WTC11 (cell line): ENCODE results near the gene OR5K1. TPM values are rescaled to one million over a fixed set of nuclear protein-coding genes. Genes with fewer than 3 reads are reported as not detected.

Experiments
- ATAC-seq: fragments of 200-7000 bp; cut with Tn5 transposase; 2 replicates; pipeline ENCODE4 v1.10.0; 2021; ENCODE audit warnings: mild to moderate bottlenecking, moderate library complexity
- CTCF ChIA-PET: fragments of 300-600 bp; sonication (Branson Sonifier 250); formaldehyde crosslinking; loops from one replicate; lab custom pipeline; 2021; ENCODE audit warnings: antibody characterized with exemption; lab: Charles Lee
- POLR2A ChIA-PET: fragments of 350-600 bp; sonication (Branson Sonifier 250); formaldehyde crosslinking; loops from one replicate; lab custom pipeline; 2021; ENCODE audit warnings: antibody characterized with exemption; lab: Charles Lee
- DNase-seq: peaks from one replicate; pipeline ENCODE4 v3.0.0; 2021; ENCODE audit warnings: low spot score
- H3K27ac Mint-ChIP-seq: 2 replicates; pipeline ENCODE4 v1.8.0; 2021; ENCODE audit warnings: mixed read lengths
- H3K27me3 Mint-ChIP-seq: 2 replicates; pipeline ENCODE4 v1.8.0; 2021; ENCODE audit warnings: low read depth, mild to moderate bottlenecking, moderate library complexity, mixed read lengths
- H3K36me3 Mint-ChIP-seq: 2 replicates; pipeline ENCODE4 v1.8.0; 2021; ENCODE audit warnings: mixed read lengths
- H3K4me1 Mint-ChIP-seq: 2 replicates; pipeline ENCODE4 v1.8.0; 2022; ENCODE audit warnings: mixed read lengths
- H3K4me3 Mint-ChIP-seq: 2 replicates; pipeline ENCODE4 v1.8.0; 2021; ENCODE audit warnings: mild to moderate bottlenecking, moderate library complexity, mixed read lengths
- H3K9me3 Mint-ChIP-seq: 2 replicates; pipeline ENCODE4 v1.8.0; 2021; ENCODE audit warnings: mixed read lengths
- CREB1 ChIP-seq: sonication (generic); formaldehyde crosslinking; IDR thresholded peaks from 2 replicates; pipeline ENCODE4 v1.8.0; 2023; ENCODE audit warnings: mild to moderate bottlenecking, missing genetic modification reagents
- EMX1 ChIP-seq: fragments of 250-450 bp; sonication (Bioruptor Pico); IDR thresholded peaks from 2 replicates; pipeline ENCODE4 v1.8.0; 2021; ENCODE audit warnings: mild to moderate bottlenecking
- JAZF1 ChIP-seq: fragments of 250-450 bp; sonication (Bioruptor Pico); IDR thresholded peaks from 2 replicates; pipeline ENCODE4 v1.9.0; 2021; ENCODE audit warnings: moderate library complexity, mild to moderate bottlenecking, inconsistent platforms
- JUN ChIP-seq: sonication (generic); formaldehyde crosslinking; IDR thresholded peaks from 2 replicates; pipeline ENCODE4 v1.8.0; 2023; ENCODE audit warnings: mild to moderate bottlenecking, missing genetic modification reagents
- MXD4 ChIP-seq: fragments of 250-450 bp; sonication (Bioruptor Pico); IDR thresholded peaks from 2 replicates; pipeline ENCODE4 v1.8.0; 2021; ENCODE audit warnings: mild to moderate bottlenecking, moderate library complexity, borderline replicate concordance
- NFATC4 ChIP-seq: fragments of 250-450 bp; sonication (Bioruptor Pico); IDR thresholded peaks from 2 replicates; pipeline ENCODE4 v1.9.0; 2021; ENCODE audit warnings: mild to moderate bottlenecking
- NFE2L1 ChIP-seq: sonication (generic); formaldehyde crosslinking; IDR thresholded peaks from 2 replicates; pipeline ENCODE4 v1.8.1; 2023; ENCODE audit warnings: missing genetic modification reagents
- NR2C2 ChIP-seq: sonication (generic); formaldehyde crosslinking; IDR thresholded peaks from 2 replicates; pipeline ENCODE4 v1.8.0; 2022; ENCODE audit warnings: mild to moderate bottlenecking, missing genetic modification reagents
- RELA ChIP-seq: sonication (generic); formaldehyde crosslinking; IDR thresholded peaks from 2 replicates; pipeline ENCODE4 v1.8.1; 2022; ENCODE audit warnings: missing genetic modification reagents, mild to moderate bottlenecking, borderline replicate concordance
- RORB ChIP-seq: fragments of 250-450 bp; sonication (Bioruptor Pico); IDR thresholded peaks from 2 replicates; pipeline ENCODE4 v1.9.0; 2021; ENCODE audit warnings: mild to moderate bottlenecking
- SMAD3 ChIP-seq: sonication (generic); formaldehyde crosslinking; IDR thresholded peaks from 2 replicates; pipeline ENCODE4 v1.8.0; 2022; ENCODE audit warnings: missing genetic modification reagents, mild to moderate bottlenecking, borderline replicate concordance
- SMAD4 ChIP-seq: sonication (generic); formaldehyde crosslinking; IDR thresholded peaks from 2 replicates; pipeline ENCODE4 v1.8.0; 2022; ENCODE audit warnings: mild to moderate bottlenecking, missing genetic modification reagents
- ZNF138 ChIP-seq: sonication (generic); formaldehyde crosslinking; conservative IDR thresholded peaks from 2 replicates; pipeline ENCODE4 v1.8.1; 2022; ENCODE audit warnings: mild to moderate bottlenecking, moderate library complexity, missing genetic modification reagents
- ZNF317 ChIP-seq: sonication (generic); formaldehyde crosslinking; IDR thresholded peaks from 2 replicates; pipeline ENCODE4 v1.8.1; 2023; ENCODE audit warnings: low read depth, mild to moderate bottlenecking, moderate library complexity, missing genetic modification reagents, borderline replicate concordance
- ZNF416 ChIP-seq: fragments of 250-450 bp; sonication (Bioruptor Pico); IDR thresholded peaks from 2 replicates; pipeline ENCODE4 v1.9.0; 2021; ENCODE audit warnings: mild to moderate bottlenecking, inconsistent platforms
- total RNA-seq: library from RNA; stranded (reverse); gene quantifications from 3 replicates; pipeline ENCODE4 v1.2.3, GENCODE V29; 2021
- TF ChIP-seq, protein P1 (sequence below): fragments of 250-450 bp; sonication (Bioruptor Pico); IDR thresholded peaks from 2 replicates; pipeline ENCODE4 v1.9.0; 2021; ENCODE audit warnings: mild to moderate bottlenecking, borderline replicate concordance
- TF ChIP-seq, protein P2 (sequence below): sonication (generic); formaldehyde crosslinking; IDR thresholded peaks from 2 replicates; pipeline ENCODE4 v1.8.0; 2023; ENCODE audit warnings: missing genetic modification reagents
- TF ChIP-seq, protein P3 (sequence below): fragments of 200-600 bp; IDR thresholded peaks from 2 replicates; pipeline ENCODE4 v1.8.0; 2022; ENCODE audit warnings: antibody characterized with exemption
- TF ChIP-seq, protein P4 (sequence below): fragments of 250-450 bp; sonication (Bioruptor Pico); IDR thresholded peaks from 2 replicates; pipeline ENCODE4 v1.9.0; 2021; ENCODE audit warnings: mild to moderate bottlenecking

OR5K1 gene
- total RNA-seq, 1 experiment from 2014 or later = not detected

DNA sequence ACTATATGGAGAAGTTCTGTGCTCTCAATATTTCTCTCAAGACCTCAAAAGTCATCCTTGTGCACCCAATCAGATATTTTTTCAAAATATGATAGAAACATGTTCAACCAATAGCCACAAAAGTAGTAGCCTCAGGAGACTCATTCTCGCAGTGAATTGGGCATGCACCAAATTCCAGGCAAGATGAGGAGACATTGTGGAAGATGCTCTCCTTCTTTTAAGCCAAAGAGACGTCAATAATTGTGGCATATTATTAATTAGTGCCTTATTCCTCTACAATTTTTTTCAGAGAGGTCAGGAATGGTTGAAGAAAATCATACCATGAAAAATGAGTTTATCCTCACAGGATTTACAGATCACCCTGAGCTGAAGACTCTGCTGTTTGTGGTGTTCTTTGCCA lies 34.4 kb downstream of the OR5K1 start, which contains the start of gene OR5K2:
TSS of gene OR5K2 (plus strand) at position 301 of the 400 bp plus-strand sequence. CDS start at position 301, 0 bp downstream.
- H3K27me3 Mint-ChIP-seq = no peaks in the 10 kb centered on the region
- H3K27ac Mint-ChIP-seq = no peak within 1 kb of the TSS
- no peak within 1 kb of the TSS for H3K4me3 Mint-ChIP-seq
- ChIA-PET CTCF (no interaction called here), POLR2A (no interaction called here)
- H3K4me1 Mint-ChIP-seq = no peaks in the 10 kb centered on the region
- no peak for ATAC-seq
- no peak for TF ChIP-seq JAZF1 (CRISPR knock-in tag)
- no peak for TF ChIP-seq ZNF138 (CRISPR knock-in tag)
- TF ChIP-seq, protein P1, sequence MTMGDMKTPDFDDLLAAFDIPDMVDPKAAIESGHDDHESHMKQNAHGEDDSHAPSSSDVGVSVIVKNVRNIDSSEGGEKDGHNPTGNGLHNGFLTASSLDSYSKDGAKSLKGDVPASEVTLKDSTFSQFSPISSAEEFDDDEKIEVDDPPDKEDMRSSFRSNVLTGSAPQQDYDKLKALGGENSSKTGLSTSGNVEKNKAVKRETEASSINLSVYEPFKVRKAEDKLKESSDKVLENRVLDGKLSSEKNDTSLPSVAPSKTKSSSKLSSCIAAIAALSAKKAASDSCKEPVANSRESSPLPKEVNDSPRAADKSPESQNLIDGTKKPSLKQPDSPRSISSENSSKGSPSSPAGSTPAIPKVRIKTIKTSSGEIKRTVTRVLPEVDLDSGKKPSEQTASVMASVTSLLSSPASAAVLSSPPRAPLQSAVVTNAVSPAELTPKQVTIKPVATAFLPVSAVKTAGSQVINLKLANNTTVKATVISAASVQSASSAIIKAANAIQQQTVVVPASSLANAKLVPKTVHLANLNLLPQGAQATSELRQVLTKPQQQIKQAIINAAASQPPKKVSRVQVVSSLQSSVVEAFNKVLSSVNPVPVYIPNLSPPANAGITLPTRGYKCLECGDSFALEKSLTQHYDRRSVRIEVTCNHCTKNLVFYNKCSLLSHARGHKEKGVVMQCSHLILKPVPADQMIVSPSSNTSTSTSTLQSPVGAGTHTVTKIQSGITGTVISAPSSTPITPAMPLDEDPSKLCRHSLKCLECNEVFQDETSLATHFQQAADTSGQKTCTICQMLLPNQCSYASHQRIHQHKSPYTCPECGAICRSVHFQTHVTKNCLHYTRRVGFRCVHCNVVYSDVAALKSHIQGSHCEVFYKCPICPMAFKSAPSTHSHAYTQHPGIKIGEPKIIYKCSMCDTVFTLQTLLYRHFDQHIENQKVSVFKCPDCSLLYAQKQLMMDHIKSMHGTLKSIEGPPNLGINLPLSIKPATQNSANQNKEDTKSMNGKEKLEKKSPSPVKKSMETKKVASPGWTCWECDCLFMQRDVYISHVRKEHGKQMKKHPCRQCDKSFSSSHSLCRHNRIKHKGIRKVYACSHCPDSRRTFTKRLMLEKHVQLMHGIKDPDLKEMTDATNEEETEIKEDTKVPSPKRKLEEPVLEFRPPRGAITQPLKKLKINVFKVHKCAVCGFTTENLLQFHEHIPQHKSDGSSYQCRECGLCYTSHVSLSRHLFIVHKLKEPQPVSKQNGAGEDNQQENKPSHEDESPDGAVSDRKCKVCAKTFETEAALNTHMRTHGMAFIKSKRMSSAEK (CRISPR knock-in tag) = no peak
- TF ChIP-seq SMAD3 (CRISPR knock-in tag) = no peak
- no peak for TF ChIP-seq EMX1 (CRISPR knock-in tag)
- no peak for TF ChIP-seq NR2C2 (CRISPR knock-in tag)
- no peak for TF ChIP-seq ZNF416 (CRISPR knock-in tag)
- TF ChIP-seq MXD4 = no peak
- no peaks in the 10 kb centered on the region for H3K9me3 Mint-ChIP-seq
- no peak for DNase-seq
- no peaks in the 10 kb centered on the region for H3K36me3 Mint-ChIP-seq

DNA sequence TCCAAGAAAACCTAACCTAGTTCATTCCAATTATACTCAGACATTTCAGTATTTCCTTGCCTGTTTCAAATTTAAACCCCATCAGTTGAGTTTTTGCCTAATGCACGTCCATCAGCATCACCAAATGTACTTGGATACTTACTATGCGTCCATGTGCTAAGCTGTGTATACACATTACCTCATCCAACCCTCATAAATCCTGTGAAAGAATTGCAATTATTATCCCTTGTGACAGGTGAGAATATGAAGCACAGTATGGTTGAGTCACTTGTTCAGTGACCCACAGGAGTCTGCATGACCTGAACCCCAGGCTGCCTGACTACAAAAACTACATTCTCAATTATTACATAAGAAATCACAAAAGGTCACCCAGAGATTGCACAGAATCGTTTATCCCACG lies 37.0 kb downstream of the OR5K1 start:
- POLR2A ChIA-PET = no interaction called here
- Mint-ChIP-seq H3K9me3 (no peaks in the 10 kb centered on the region), H3K27me3 (no peaks in the 10 kb centered on the region), H3K27ac (no peak overlapping the region), H3K36me3 (no peaks in the 10 kb centered on the region), H3K4me3 (no peak overlapping the region), H3K4me1 (no peaks in the 10 kb centered on the region)
- CTCF ChIA-PET = no interaction called here
- ATAC-seq = no peak
- TF ChIP-seq NFATC4 (no peak), CREB1 (CRISPR knock-in tag) (no peak)
- TF ChIP-seq, all 79 proteins: peak for 0
- no peak for DNase-seq

DNA sequence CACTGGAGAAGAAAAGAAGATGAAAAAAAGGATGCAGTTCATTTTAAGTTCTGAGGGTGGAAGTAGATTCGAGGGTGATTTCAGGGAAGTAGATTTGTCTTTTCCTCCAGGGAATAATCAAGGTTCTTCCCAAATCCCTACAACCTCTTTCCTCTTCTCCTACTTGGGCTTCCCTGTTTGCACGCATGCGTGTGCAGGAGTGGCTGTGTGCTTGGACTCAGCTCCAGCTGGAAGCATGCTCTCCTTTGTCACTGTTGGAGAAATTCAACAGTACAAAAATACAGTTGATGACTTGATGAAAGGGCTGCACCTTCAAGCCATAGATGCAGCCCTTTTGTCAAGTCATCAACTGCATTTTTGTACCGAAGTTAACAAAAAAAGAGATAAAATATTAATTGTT lies 38.3 kb downstream of the OR5K1 start:
- DNase-seq = no peak
- ATAC-seq = no peak
- Mint-ChIP-seq H3K4me1 (no peaks in the 10 kb centered on the region), H3K36me3 (no peaks in the 10 kb centered on the region), H3K9me3 (0 out of 2 replicates have a peak, but pooled peaks cover 3% of the 10 kb centered on the region), H3K27ac (no peak overlapping the region), H3K27me3 (no peaks in the 10 kb centered on the region), H3K4me3 (no peak overlapping the region)
- ChIA-PET CTCF (no interaction called here), POLR2A (no interaction called here)
- TF ChIP-seq, protein P2, sequence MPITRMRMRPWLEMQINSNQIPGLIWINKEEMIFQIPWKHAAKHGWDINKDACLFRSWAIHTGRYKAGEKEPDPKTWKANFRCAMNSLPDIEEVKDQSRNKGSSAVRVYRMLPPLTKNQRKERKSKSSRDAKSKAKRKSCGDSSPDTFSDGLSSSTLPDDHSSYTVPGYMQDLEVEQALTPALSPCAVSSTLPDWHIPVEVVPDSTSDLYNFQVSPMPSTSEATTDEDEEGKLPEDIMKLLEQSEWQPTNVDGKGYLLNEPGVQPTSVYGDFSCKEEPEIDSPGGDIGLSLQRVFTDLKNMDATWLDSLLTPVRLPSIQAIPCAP (CRISPR knock-in tag) = no peak
- TF ChIP-seq RELA (CRISPR knock-in tag) (no peak), SMAD4 (CRISPR knock-in tag) (no peak), JUN (CRISPR knock-in tag) (no peak), NFE2L1 (CRISPR knock-in tag) (no peak), ZNF317 (no peak), RORB (no peak)
- TF ChIP-seq, protein P3, sequence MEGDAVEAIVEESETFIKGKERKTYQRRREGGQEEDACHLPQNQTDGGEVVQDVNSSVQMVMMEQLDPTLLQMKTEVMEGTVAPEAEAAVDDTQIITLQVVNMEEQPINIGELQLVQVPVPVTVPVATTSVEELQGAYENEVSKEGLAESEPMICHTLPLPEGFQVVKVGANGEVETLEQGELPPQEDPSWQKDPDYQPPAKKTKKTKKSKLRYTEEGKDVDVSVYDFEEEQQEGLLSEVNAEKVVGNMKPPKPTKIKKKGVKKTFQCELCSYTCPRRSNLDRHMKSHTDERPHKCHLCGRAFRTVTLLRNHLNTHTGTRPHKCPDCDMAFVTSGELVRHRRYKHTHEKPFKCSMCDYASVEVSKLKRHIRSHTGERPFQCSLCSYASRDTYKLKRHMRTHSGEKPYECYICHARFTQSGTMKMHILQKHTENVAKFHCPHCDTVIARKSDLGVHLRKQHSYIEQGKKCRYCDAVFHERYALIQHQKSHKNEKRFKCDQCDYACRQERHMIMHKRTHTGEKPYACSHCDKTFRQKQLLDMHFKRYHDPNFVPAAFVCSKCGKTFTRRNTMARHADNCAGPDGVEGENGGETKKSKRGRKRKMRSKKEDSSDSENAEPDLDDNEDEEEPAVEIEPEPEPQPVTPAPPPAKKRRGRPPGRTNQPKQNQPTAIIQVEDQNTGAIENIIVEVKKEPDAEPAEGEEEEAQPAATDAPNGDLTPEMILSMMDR = no peak
- TF ChIP-seq, protein P4, sequence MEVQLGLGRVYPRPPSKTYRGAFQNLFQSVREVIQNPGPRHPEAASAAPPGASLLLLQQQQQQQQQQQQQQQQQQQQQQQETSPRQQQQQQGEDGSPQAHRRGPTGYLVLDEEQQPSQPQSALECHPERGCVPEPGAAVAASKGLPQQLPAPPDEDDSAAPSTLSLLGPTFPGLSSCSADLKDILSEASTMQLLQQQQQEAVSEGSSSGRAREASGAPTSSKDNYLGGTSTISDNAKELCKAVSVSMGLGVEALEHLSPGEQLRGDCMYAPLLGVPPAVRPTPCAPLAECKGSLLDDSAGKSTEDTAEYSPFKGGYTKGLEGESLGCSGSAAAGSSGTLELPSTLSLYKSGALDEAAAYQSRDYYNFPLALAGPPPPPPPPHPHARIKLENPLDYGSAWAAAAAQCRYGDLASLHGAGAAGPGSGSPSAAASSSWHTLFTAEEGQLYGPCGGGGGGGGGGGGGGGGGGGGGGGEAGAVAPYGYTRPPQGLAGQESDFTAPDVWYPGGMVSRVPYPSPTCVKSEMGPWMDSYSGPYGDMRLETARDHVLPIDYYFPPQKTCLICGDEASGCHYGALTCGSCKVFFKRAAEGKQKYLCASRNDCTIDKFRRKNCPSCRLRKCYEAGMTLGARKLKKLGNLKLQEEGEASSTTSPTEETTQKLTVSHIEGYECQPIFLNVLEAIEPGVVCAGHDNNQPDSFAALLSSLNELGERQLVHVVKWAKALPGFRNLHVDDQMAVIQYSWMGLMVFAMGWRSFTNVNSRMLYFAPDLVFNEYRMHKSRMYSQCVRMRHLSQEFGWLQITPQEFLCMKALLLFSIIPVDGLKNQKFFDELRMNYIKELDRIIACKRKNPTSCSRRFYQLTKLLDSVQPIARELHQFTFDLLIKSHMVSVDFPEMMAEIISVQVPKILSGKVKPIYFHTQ (CRISPR knock-in tag) = no peak
- TF ChIP-seq, protein P1 (CRISPR knock-in tag) = no peak
